GM23248 (cell line): Measurements from ENCODE around the gene KCNQ5. TPM values are rescaled to one million over a fixed set of nuclear protein-coding genes. Genes with fewer than 3 reads are reported as not detected.

ENCODE experiments used
- DNase-seq: peaks from one replicate; pipeline ENCODE4 v3.0.0-alpha.2; 2015
- H2AFZ ChIP-seq: fragments of 200-600 bp; sonication (generic); 2 replicates; pipeline ENCODE4 v1.6.1; 2016; ENCODE audit warnings: antibody characterized with exemption
- H3F3A ChIP-seq: fragments of 200-600 bp; sonication (generic); 2 replicates; pipeline ENCODE4 v1.6.1; 2016; ENCODE audit warnings: mild to moderate bottlenecking, antibody characterized with exemption, mixed run types; ENCODE audit not compliant: insufficient read depth
- H3K27ac ChIP-seq: fragments of 200-600 bp; sonication (generic); 2 replicates; pipeline ENCODE4 v1.5.1; 2016; ENCODE audit warnings: mild to moderate bottlenecking
- H3K27me3 ChIP-seq: fragments of 200-600 bp; sonication (generic); replicated peaks from 2 replicates; pipeline ENCODE4 v1.6.1; 2016; ENCODE audit warnings: mild to moderate bottlenecking; ENCODE audit not compliant: insufficient read depth
- H3K36me3 ChIP-seq: fragments of 200-600 bp; sonication (generic); 2 replicates; pipeline ENCODE4 v1.6.1; 2016; ENCODE audit warnings: low read depth, mild to moderate bottlenecking
- H3K4me1 ChIP-seq: fragments of 200-600 bp; sonication (generic); 2 replicates; pipeline ENCODE4 v1.6.1; 2016; ENCODE audit warnings: mild to moderate bottlenecking; ENCODE audit not compliant: insufficient read depth
- H3K4me2 ChIP-seq: fragments of 200-600 bp; sonication (generic); one replicate; pipeline ENCODE4 v1.6.1; 2016; ENCODE audit warnings: mild to moderate bottlenecking; ENCODE audit not compliant: unreplicated experiment
- H3K4me3 ChIP-seq: fragments of 200-600 bp; sonication (generic); 2 replicates; pipeline ENCODE4 v1.5.1; 2016; ENCODE audit warnings: mild to moderate bottlenecking
- H3K79me2 ChIP-seq: fragments of 200-600 bp; sonication (generic); 2 replicates; pipeline ENCODE4 v1.6.1; 2016; ENCODE audit warnings: mild to moderate bottlenecking; ENCODE audit not compliant: insufficient read depth
- H3K9ac ChIP-seq: fragments of 200-600 bp; sonication (generic); 2 replicates; pipeline ENCODE4 v1.6.1; 2016; ENCODE audit warnings: mild to moderate bottlenecking
- H3K9me2 ChIP-seq: fragments of 200-600 bp; sonication (generic); 2 replicates; pipeline ENCODE4 v1.6.1; 2016; ENCODE audit warnings: mixed run types, mild to moderate bottlenecking, moderate library complexity; ENCODE audit not compliant: insufficient read depth
- H3K9me3 ChIP-seq: fragments of 200-600 bp; sonication (generic); one replicate; pipeline ENCODE4 v1.6.1; 2017; ENCODE audit warnings: low read depth
- H4K20me1 ChIP-seq: fragments of 200-600 bp; sonication (generic); 2 replicates; pipeline ENCODE4 v1.6.0; 2016; ENCODE audit not compliant: insufficient read depth
- EZH2 ChIP-seq: fragments of 200-600 bp; sonication (generic); IDR thresholded peaks from 2 replicates; pipeline ENCODE4 v1.6.1; 2018; ENCODE audit warnings: antibody characterized with exemption, mild to moderate bottlenecking; ENCODE audit not compliant: insufficient read depth, poor library complexity, severe bottlenecking
- EZH2phosphoT487 ChIP-seq: fragments of 200-600 bp; sonication (generic); IDR thresholded peaks from 2 replicates; pipeline ENCODE4 v1.6.1; 2018; ENCODE audit warnings: antibody characterized with exemption, moderate library complexity, mild to moderate bottlenecking, low read depth; ENCODE audit not compliant: insufficient read depth
- WGBS, 2 experiments: methylation state at CpG; one replicate each; pipeline ENCODE4 v1.1.6; 2015 to 2017; ENCODE audit warnings: low lambda C conversion rate in 2 of 2, low coverage in 1 of 2; ENCODE audit errors: missing lambda C conversion rate in 2 of 2; 5-methylcytosine and 5-hydroxymethylcytosine counted together
- in situ Hi-C: fragments of 300-500 bp; cut with MboI; formaldehyde crosslinking; loops from 2 replicates; pipeline ENCODE4 v1.15.0; 2020
- polyA plus RNA-seq: library from polyadenylated mRNA; unstranded; fragments of >200 nt; fragmentation: Nextera tagmentation; extraction: Ambion mirVana; gene quantifications from 2 replicates; pipeline ENCODE4 v1.2.1, GENCODE V29; 2016
- total RNA-seq: library from RNA; depleted of rRNA; stranded (reverse); fragments of >200 nt; shearing (Covaris generic); gene quantifications from 2 replicates; pipeline ENCODE4 v1.2.3, GENCODE V29; 2014

KCNQ5 gene
- total and polyA plus RNA-seq, 2 experiments from 2014 or later: 5.7 to 10.8 TPM

- no peaks in the 10 kb centered on the region for H3K4me1 ChIP-seq
- H2AFZ ChIP-seq: no peak overlapping the region
- H3K4me2 ChIP-seq: no peak overlapping the region
- no peak overlapping the region for H3K4me3 ChIP-seq
- in situ Hi-C loops: no loop called here
- no peaks in the 10 kb centered on the region for H3K36me3 ChIP-seq
- H4K20me1 ChIP-seq: no peaks in the 10 kb centered on the region
- DNase-seq: no peak
- H3K27me3 ChIP-seq: no peaks in the 10 kb centered on the region
- TF ChIP-seq EZH2phosphoT487 (no peak), EZH2 (no peak)
- H3K9me3 ChIP-seq: no peaks in the 10 kb centered on the region
- H3K79me2 ChIP-seq: no peaks in the 10 kb centered on the region; the same call in 1 of the 2 replicates
- H3F3A ChIP-seq: no peaks in the 10 kb centered on the region
- H3K27ac ChIP-seq: no peak overlapping the region
- H3K9me2 ChIP-seq: no peaks in the 10 kb centered on the region
- no peak overlapping the region for H3K9ac ChIP-seq
Measured at GRCh38 chr6:72925136-72925535, 303.3 kb downstream of the KCNQ5 start.

- DNase-seq: no peak
- Histone ChIP-seq H3K27ac (no peak overlapping the region), H3K4me2 (no peak overlapping the region), H4K20me1 (no peaks in the 10 kb centered on the region), H3K27me3 (no peaks in the 10 kb centered on the region), H3K9me2 (no peaks in the 10 kb centered on the region), H3F3A (no peaks in the 10 kb centered on the region), H3K4me1 (no peaks in the 10 kb centered on the region), H3K9ac (no peak overlapping the region), H3K36me3 (no peaks in the 10 kb centered on the region; the same call in 1 of the 2 replicates), H2AFZ (no peak overlapping the region), H3K9me3 (no peaks in the 10 kb centered on the region), H3K4me3 (no peak overlapping the region), H3K79me2 (no peaks in the 10 kb centered on the region)
- no peak for TF ChIP-seq EZH2
- 70 to 71% methylated on average over 5 of the region's 5 CpGs for WGBS, 2 experiments
- in situ Hi-C loops: no loop called here
Measured at GRCh38 chr6:72930556-72931132, 308.8 kb downstream of the KCNQ5 start.

- Histone ChIP-seq H2AFZ (no peak overlapping the region), H3K9me3 (no peaks in the 10 kb centered on the region), H3K9ac (no peak overlapping the region), H3K4me2 (no peak overlapping the region), H4K20me1 (no peaks in the 10 kb centered on the region), H3K27me3 (no peaks in the 10 kb centered on the region), H3K79me2 (no peaks in the 10 kb centered on the region), H3F3A (no peaks in the 10 kb centered on the region), H3K9me2 (no peaks in the 10 kb centered on the region), H3K4me1 (no peaks in the 10 kb centered on the region), H3K4me3 (no peak overlapping the region), H3K27ac (no peak overlapping the region), H3K36me3 (no peaks in the 10 kb centered on the region; the same call in 1 of the 2 replicates)
- in situ Hi-C loops: no loop called here
- no peak for DNase-seq
- 63 to 72% methylated on average over 4 of the region's 4 CpGs for WGBS, 2 experiments
- TF ChIP-seq EZH2: no peak
- TF ChIP-seq EZH2phosphoT487: no peak
Measured at GRCh38 chr6:72931325-72931887, 309.5 kb downstream of the KCNQ5 start.

- Histone ChIP-seq H3K79me2 (no peaks in the 10 kb centered on the region), H4K20me1 (no peaks in the 10 kb centered on the region), H3K9me3 (no peaks in the 10 kb centered on the region), H2AFZ (no peak overlapping the region), H3K9ac (no peak overlapping the region), H3F3A (no peaks in the 10 kb centered on the region), H3K4me1 (no peaks in the 10 kb centered on the region), H3K4me2 (no peak overlapping the region), H3K9me2 (no peaks in the 10 kb centered on the region), H3K27me3 (no peaks in the 10 kb centered on the region), H3K27ac (no peak overlapping the region), H3K36me3 (no peaks in the 10 kb centered on the region; the same call in 1 of the 2 replicates), H3K4me3 (no peak overlapping the region)
- in situ Hi-C loops: no loop called here
- TF ChIP-seq EZH2phosphoT487 (no peak), EZH2 (no peak)
- DNase-seq: no peak
- WGBS, 2 experiments: 81 to 89% methylated on average over 4 of the region's 4 CpGs
Measured at GRCh38 chr6:72933233-72933632, 311.4 kb downstream of the KCNQ5 start.
